K562 (cell line): ENCODE measurements around the gene AKR1D1. TPM values are rescaled to one million over a fixed set of nuclear protein-coding genes. Genes with fewer than 3 reads are reported as not detected.

Source experiments
- ATAC-seq: fragments of 200-7000 bp; cut with Tn5 transposase; 3 replicates; pipeline ENCODE4 v1.9.1; 2020; ENCODE audit warnings: moderate library complexity
- BruUV-seq: library from RNA; stranded (reverse); fragments of 400-500 nt; replicated peaks from 2 replicates; lab custom pipeline; 2021; lab: Mats Ljungman, UMichigan
- CTCF ChIA-PET: fragments of 300-600 bp; formaldehyde crosslinking; extraction: SDS; loops from one replicate; lab custom pipeline; 2021; ENCODE audit warnings: low intra/inter-chr PET ratio; lab: Yijun Ruan, JAX
- POLR2A ChIA-PET: fragments of 300-600, 350-650 bp; sonication (Branson Sonifier 250); formaldehyde crosslinking; extraction: SDS; loops from one replicate; lab custom pipeline; 2021; ENCODE audit warnings: antibody characterized with exemption, inconsistent platforms; lab: Yijun Ruan, JAX
- DNase-seq, 4 experiments: peaks; one replicate each; pipeline versions ENCODE4 v3.0.0 to v3.0.0-alpha.2; 2011 to 2018; ENCODE audit warnings: low spot score in 3 of 4, mixed read lengths in 3 of 4; ENCODE audit errors: extremely low read depth in 1 of 4
- FAIRE-seq: peaks from 2 replicates; lab custom pipeline; 2011; peaks lifted over from hg19 to GRCh38; lab: Jason Lieb, UNC
- H2AFZ ChIP-seq: 2 replicates; pipeline ENCODE4 v1.6.0; 2011; ENCODE audit warnings: low read depth, low read length, control low read depth, inconsistent platforms
- H3K27ac ChIP-seq: fragments of 200-600 bp; 3 replicates; pipeline ENCODE4 v1.8.0; 2011; ENCODE audit warnings: low read depth, mild to moderate bottlenecking, control low read depth, inconsistent platforms, low read length, moderate library complexity, mixed read lengths; ENCODE audit errors: extremely low read depth
- H3K27me3 ChIP-seq, 2 experiments: fragments of 300-600 bp in 1 of 2; 2 replicates in 1 of 2; 3 replicates in 1 of 2; pipeline versions ENCODE4 v1.6.0 to v1.8.0; 2011; ENCODE audit warnings: inconsistent platforms in 2 of 2, low read length in 2 of 2, mild to moderate bottlenecking in 1 of 2, mixed read lengths in 1 of 2, moderate library complexity in 1 of 2; ENCODE audit not compliant: control insufficient read depth in 2 of 2, insufficient read depth in 2 of 2
- H3K36me3 ChIP-seq: fragments of 300-600 bp; 3 replicates; pipeline ENCODE4 v1.8.0; 2011; ENCODE audit warnings: mild to moderate bottlenecking, low read length, inconsistent platforms; ENCODE audit not compliant: control insufficient read depth, insufficient read depth
- H3K4me1 ChIP-seq, 2 experiments: fragments of 200-600 bp in 1 of 2; replicated peaks in 1 of 2; 2 replicates in 1 of 2; 3 replicates in 1 of 2; pipeline versions ENCODE4 v1.5.1 to v1.8.0; 2011; ENCODE audit warnings: inconsistent platforms in 2 of 2, low read length in 2 of 2, mild to moderate bottlenecking in 1 of 2, mixed read lengths in 1 of 2, moderate library complexity in 1 of 2; ENCODE audit not compliant: control insufficient read depth in 2 of 2, insufficient read depth in 2 of 2
- H3K4me2 ChIP-seq: 2 replicates; pipeline ENCODE4 v1.6.1; 2011; ENCODE audit warnings: low read length, control low read depth, inconsistent platforms, mixed read lengths; ENCODE audit not compliant: insufficient read depth
- H3K4me3 ChIP-seq: fragments of 200-600 bp; sonication (generic), shearing (Covaris generic); 2 replicates; pipeline ENCODE4 v1.5.1; 2016; ENCODE audit warnings: control low read depth, inconsistent platforms
- H3K79me2 ChIP-seq: fragments of 200-600 bp; 3 replicates; pipeline ENCODE4 v1.8.0; 2011; ENCODE audit warnings: low read length, inconsistent platforms; ENCODE audit not compliant: control insufficient read depth, insufficient read depth
- H3K9ac ChIP-seq, 2 experiments: 2 replicates each; pipeline versions ENCODE4 v1.6.0 to v1.6.1; 2011; ENCODE audit warnings: low read depth in 2 of 2, low read length in 2 of 2, control low read depth in 1 of 2, inconsistent platforms in 1 of 2, mild to moderate bottlenecking in 1 of 2, mixed read lengths in 1 of 2; ENCODE audit not compliant: insufficient read depth in 1 of 2
- H3K9me1 ChIP-seq: one replicate; pipeline ENCODE4 v1.6.0; 2011; ENCODE audit warnings: inconsistent platforms, mild to moderate bottlenecking, low read length, moderate library complexity; ENCODE audit not compliant: control insufficient read depth, insufficient read depth
- H3K9me3 ChIP-seq: replicated peaks from 2 replicates; pipeline ENCODE4 v1.5.1; 2011; ENCODE audit warnings: low read depth, low read length, inconsistent platforms; ENCODE audit not compliant: control insufficient read depth, insufficient read depth
- H4K20me1 ChIP-seq: replicated peaks from 2 replicates; pipeline ENCODE4 v1.6.1; 2011; ENCODE audit warnings: low read length, inconsistent platforms, mixed read lengths; ENCODE audit not compliant: control insufficient read depth, insufficient read depth
- ELF4 ChIP-seq: fragments of 450-650 bp; formaldehyde crosslinking; IDR thresholded peaks from 2 replicates; pipeline ENCODE4 v1.4.0; 2022; ENCODE audit warnings: missing genetic modification characterization
- RAD21 ChIP-seq, 2 experiments: fragments of 250-450 bp in 1 of 2; fragments of 450-650 bp in 1 of 2; sonication (Bioruptor Pico) in 1 of 2; formaldehyde crosslinking in 1 of 2; IDR thresholded peaks in 1 of 2; conservative IDR thresholded peaks in 1 of 2; 2 replicates each; pipeline versions ENCODE4 v1.4.0 to v1.8.0; 2020 to 2022; ENCODE audit warnings: mild to moderate bottlenecking in 2 of 2, moderate library complexity in 1 of 2
- TRIM28 ChIP-seq: fragments of 450-650 bp; IDR thresholded peaks from 2 replicates; pipeline ENCODE4 v1.6.1; 2017
- YBX1 ChIP-seq: fragments of 450-650 bp; IDR thresholded peaks from 2 replicates; pipeline ENCODE4 v1.7.1; 2016; ENCODE audit warnings: mild to moderate bottlenecking
- ZNF436 ChIP-seq: fragments of 250-450, 450-650 bp; sonication (Bioruptor Pico); formaldehyde crosslinking; IDR thresholded peaks from 2 replicates; pipeline ENCODE4 v1.7.0; 2020; ENCODE audit warnings: mild to moderate bottlenecking
- ZNF830 ChIP-seq: fragments of 250-450 bp; sonication (Bioruptor Pico); IDR thresholded peaks from 2 replicates; pipeline ENCODE4 v1.5.0; 2021; ENCODE audit warnings: mild to moderate bottlenecking
- WGBS: fragments of 100-300 bp; shearing (Covaris generic); methylation state at CpG from one replicate; pipeline ENCODE4 v1.1.6; 2016; ENCODE audit warnings: low coverage, mixed read lengths; ENCODE audit not compliant: insufficient coverage; ENCODE audit errors: missing lambda C conversion rate; 5-methylcytosine and 5-hydroxymethylcytosine counted together
- in situ Hi-C: fragments of 300-500 bp; cut with MboI; formaldehyde crosslinking; loops from 4 replicates; pipeline ENCODE4 v1.15.0; 2018; ENCODE audit warnings: inconsistent platforms, mixed read lengths
- intact Hi-C: fragments of 100-400 bp; cut with micrococcal nuclease; formaldehyde crosslinking; loops from 2 replicates; pipeline ENCODE4 v1.14.2; 2022
- polyA plus RNA-seq, 8 experiments: library from polyadenylated mRNA; depleted of rRNA in 4 of 8; stranded (reverse) in 5 of 8; unstranded in 3 of 8; fragments of >200 nt; fragmentation: Nextera tagmentation in 2 of 8; fragmentation: Illumina TruSeq in 1 of 8; extraction: Ambion mirVana in 2 of 8; extraction: Trizol in 1 of 8; gene quantifications; 2 replicates each; pipeline versions ENCODE4 v1.2.1 to v1.2.3, GENCODE V29; 2011 to 2014; ENCODE audit warnings: inconsistent platforms in 1 of 8, missing spikeins in 1 of 8
- total RNA-seq, 7 experiments: library from RNA; depleted of rRNA in 6 of 7; stranded (reverse); fragments of >200 nt in 6 of 7; fragmentation: Illumina TruSeq in 2 of 7; extraction: Trizol in 2 of 7; gene quantifications; 2 replicates each; pipeline versions ENCODE4 v1.2.1 to v1.2.3, GENCODE V29; 2011 to 2021; ENCODE audit warnings: low replicate concordance in 1 of 7
- TF ChIP-seq, protein P1 (sequence below): sonication (generic); formaldehyde crosslinking; IDR thresholded peaks from 2 replicates; pipeline ENCODE4 v1.8.0; 2023; ENCODE audit warnings: mild to moderate bottlenecking, missing genetic modification reagents
- TF ChIP-seq, protein P2 (sequence below), 3 experiments: IDR thresholded peaks in 2 of 3; conservative IDR thresholded peaks in 1 of 3; 2 replicates each; pipeline ENCODE4 v1.5.1; 2011 to 2012; ENCODE audit warnings: low read length in 3 of 3, mild to moderate bottlenecking in 3 of 3, control low read depth in 2 of 3, improper control_type of control experiment in 1 of 3, inconsistent platforms in 1 of 3, low read depth in 1 of 3, mixed read lengths in 1 of 3, moderate library complexity in 1 of 3; ENCODE audit not compliant: insufficient read depth in 2 of 3

AKR1D1 gene
- total and polyA plus RNA-seq, 9 of the 15 experiments (the other 6 are each of a cell fraction or from before 2014, with no cell fraction given) = not detected

DNA sequence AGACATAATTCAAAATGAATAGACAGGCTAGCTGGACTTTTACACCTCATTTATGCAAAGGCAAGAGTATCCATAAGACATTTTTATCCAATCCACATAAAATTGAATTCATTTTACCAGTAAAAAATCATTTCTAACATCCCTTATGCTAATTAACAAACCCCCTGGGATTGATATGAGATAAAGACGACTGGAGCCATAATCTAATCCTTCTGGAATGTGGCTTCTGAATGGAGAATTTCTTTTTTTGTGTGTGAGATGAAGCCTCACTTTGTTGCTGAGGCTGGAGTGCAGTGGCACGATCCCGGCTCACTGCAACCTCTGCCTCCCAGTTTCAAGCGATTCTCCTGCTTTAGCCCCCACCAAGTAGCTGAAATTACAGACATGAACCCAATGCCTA, 90.4 kb downstream of the AKR1D1 start (continued):
- TF ChIP-seq, protein P1, sequence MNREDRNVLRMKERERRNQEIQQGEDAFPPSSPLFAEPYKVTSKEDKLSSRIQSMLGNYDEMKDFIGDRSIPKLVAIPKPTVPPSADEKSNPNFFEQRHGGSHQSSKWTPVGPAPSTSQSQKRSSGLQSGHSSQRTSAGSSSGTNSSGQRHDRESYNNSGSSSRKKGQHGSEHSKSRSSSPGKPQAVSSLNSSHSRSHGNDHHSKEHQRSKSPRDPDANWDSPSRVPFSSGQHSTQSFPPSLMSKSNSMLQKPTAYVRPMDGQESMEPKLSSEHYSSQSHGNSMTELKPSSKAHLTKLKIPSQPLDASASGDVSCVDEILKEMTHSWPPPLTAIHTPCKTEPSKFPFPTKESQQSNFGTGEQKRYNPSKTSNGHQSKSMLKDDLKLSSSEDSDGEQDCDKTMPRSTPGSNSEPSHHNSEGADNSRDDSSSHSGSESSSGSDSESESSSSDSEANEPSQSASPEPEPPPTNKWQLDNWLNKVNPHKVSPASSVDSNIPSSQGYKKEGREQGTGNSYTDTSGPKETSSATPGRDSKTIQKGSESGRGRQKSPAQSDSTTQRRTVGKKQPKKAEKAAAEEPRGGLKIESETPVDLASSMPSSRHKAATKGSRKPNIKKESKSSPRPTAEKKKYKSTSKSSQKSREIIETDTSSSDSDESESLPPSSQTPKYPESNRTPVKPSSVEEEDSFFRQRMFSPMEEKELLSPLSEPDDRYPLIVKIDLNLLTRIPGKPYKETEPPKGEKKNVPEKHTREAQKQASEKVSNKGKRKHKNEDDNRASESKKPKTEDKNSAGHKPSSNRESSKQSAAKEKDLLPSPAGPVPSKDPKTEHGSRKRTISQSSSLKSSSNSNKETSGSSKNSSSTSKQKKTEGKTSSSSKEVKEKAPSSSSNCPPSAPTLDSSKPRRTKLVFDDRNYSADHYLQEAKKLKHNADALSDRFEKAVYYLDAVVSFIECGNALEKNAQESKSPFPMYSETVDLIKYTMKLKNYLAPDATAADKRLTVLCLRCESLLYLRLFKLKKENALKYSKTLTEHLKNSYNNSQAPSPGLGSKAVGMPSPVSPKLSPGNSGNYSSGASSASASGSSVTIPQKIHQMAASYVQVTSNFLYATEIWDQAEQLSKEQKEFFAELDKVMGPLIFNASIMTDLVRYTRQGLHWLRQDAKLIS (CRISPR knock-in tag) = no peak

DNA sequence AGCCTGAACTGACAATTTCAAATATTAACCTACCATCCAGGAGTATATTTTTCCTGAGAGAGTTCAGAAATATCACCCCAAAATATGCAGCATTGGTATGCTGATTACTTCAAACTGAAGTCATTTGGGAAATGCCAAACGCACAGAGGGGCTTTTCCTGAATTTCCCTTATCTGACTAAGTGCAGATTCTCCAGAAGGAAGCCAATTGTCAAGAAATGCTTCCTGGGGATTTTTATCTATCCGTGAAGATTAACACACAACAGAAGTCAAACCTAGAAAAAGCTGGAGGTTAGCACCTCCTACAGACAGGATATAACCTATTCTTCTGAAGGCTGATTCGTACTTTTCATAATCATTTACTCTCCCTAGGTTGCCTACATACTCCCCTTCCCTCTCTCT, 91.0 kb downstream of the AKR1D1 start:
- Histone ChIP-seq H3K4me1 (no peaks in the 10 kb centered on the region), H3K27me3 (peaks cover 0 to 4% of the 10 kb centered on the region in 2 experiments; a peak in 2 of 5 replicates), H3K9me3 (peaks cover 11% of the 10 kb centered on the region), H3K79me2 (no peaks in the 10 kb centered on the region), H3K4me2 (no peak overlapping the region), H3K36me3 (no peaks in the 10 kb centered on the region), H4K20me1 (no peaks in the 10 kb centered on the region), H2AFZ (no peak overlapping the region)
- intact Hi-C loops = no loop called here
- ATAC-seq (no peak), FAIRE-seq (no peak)
- POLR2A ChIA-PET = interaction anchor here (1.0 kb wide), 1 partner anchor 15 kb away, joined by 3 read pairs; no protein-coding TSS in a partner anchor
- BruUV-seq = no TSS peak
- in situ Hi-C loops = no loop called here
- CTCF ChIA-PET = no interaction called here
- TF ChIP-seq RAD21 (CRISPR knock-in tag; conservative IDR thresholded peaks at IDR 0.05 in 1 of 2, IDR thresholded peaks at IDR 0.05 in 1 of 2) (no peak), ZNF830 (CRISPR knock-in tag) (no peak), TRIM28 (no peak), ZNF436 (CRISPR knock-in tag) (no peak), ELF4 (CRISPR knock-in tag) (no peak), YBX1 (no peak)
- TF ChIP-seq, protein P2, sequence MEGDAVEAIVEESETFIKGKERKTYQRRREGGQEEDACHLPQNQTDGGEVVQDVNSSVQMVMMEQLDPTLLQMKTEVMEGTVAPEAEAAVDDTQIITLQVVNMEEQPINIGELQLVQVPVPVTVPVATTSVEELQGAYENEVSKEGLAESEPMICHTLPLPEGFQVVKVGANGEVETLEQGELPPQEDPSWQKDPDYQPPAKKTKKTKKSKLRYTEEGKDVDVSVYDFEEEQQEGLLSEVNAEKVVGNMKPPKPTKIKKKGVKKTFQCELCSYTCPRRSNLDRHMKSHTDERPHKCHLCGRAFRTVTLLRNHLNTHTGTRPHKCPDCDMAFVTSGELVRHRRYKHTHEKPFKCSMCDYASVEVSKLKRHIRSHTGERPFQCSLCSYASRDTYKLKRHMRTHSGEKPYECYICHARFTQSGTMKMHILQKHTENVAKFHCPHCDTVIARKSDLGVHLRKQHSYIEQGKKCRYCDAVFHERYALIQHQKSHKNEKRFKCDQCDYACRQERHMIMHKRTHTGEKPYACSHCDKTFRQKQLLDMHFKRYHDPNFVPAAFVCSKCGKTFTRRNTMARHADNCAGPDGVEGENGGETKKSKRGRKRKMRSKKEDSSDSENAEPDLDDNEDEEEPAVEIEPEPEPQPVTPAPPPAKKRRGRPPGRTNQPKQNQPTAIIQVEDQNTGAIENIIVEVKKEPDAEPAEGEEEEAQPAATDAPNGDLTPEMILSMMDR (IDR thresholded peaks at IDR 0.05 in 2 of 3, conservative IDR thresholded peaks at IDR 0.05 in 1 of 3; ENCODE audit: insufficient read depth in 2 of 3, low read depth in 1 of 3, low read length in 3 of 3) = 0 out of 6 replicates have a peak, but pooled peaks of 1 of the 3 experiments have one; percentile 3
- TF ChIP-seq, all 486 proteins: peak for 1
- H3K9ac ChIP-seq = no peak overlapping the region
- 1% methylated on average over 3 of the region's 3 CpGs for WGBS
- H3K4me3 ChIP-seq = no peak overlapping the region
- no peak overlapping the region for H3K27ac ChIP-seq
- DNase-seq = no peak
- no peaks in the 10 kb centered on the region for H3K9me1 ChIP-seq
